HL-60/S4 treated with retinoic acid at 250 ng/mL for 4 days and 3 days (cell line): ENCODE data around the gene KASH5.

Experiments used
- in situ Hi-C: fragments of 300-500 bp; cut with MboI; formaldehyde crosslinking; loops from 2 replicates; pipeline ENCODE4 v1.7.0; 2022; ENCODE audit warnings: low sequenced_read_pairs

Gene KASH5

DNA sequence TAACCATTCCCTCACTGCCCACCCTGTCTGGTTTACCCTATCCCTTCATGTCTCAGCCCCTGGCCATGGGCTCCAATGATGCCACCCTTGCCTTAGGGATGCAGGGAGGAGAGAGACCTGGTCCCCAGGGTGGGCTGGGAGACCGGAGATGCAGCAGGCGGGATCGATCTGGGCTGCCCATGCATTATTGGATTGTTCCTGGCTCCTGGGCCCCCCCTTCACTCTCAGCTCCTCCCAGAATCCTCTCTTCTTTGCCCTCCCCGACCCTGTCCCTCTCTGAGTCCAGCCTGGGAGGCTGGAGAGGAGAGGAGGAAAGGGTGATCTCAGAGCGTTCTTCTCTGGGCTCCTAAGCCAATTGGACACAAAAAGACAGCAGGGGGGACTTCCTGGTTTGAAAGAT, 5.8 kb downstream of the KASH5 start:
- in situ Hi-C loops, result loop anchor here (5.0 kb wide), 1 partner anchor 48 kb away; the partner anchor contains the start of gene SLC17A7

DNA sequence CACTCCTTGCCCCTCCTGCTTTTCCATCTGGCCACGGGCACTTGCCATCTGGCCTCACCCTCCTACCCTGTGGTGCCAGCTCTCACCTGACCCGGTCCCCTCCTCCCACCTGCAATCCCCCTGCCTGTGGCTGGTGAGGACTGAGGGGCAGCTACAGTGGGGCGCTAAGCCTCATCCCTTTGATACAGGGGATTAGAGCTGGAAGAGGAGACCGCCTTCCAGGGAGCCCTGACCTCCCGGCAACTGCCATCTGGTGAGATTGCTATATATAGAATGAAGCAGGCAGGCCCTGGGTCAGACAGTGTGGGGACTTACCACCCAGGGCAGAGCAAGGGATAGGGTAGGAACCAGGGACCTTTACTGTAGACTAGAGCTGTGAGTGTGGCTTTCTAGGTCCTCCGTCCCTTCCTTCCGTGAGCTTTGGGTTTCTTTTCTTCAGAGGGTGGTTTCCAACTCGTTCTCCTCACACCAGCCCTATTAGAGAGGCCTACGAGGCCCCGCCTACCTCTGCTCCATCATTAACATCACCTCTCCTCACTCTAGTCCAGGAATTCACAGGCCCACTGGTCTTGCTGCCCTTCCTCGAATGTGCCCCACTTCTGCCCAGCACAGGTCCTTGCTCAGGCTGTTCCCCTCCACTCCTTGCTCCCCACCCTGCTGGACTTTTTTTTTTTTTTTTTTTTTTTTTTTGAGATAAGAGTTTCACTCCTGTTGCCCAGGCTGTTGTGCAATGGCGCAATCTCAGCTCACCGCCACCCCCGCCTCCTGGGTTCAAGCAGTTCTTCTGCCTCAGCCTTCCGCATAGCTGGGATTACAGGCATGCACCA, 7.7 kb downstream of the KASH5 start:
- in situ Hi-C loops, result no loop called here

DNA sequence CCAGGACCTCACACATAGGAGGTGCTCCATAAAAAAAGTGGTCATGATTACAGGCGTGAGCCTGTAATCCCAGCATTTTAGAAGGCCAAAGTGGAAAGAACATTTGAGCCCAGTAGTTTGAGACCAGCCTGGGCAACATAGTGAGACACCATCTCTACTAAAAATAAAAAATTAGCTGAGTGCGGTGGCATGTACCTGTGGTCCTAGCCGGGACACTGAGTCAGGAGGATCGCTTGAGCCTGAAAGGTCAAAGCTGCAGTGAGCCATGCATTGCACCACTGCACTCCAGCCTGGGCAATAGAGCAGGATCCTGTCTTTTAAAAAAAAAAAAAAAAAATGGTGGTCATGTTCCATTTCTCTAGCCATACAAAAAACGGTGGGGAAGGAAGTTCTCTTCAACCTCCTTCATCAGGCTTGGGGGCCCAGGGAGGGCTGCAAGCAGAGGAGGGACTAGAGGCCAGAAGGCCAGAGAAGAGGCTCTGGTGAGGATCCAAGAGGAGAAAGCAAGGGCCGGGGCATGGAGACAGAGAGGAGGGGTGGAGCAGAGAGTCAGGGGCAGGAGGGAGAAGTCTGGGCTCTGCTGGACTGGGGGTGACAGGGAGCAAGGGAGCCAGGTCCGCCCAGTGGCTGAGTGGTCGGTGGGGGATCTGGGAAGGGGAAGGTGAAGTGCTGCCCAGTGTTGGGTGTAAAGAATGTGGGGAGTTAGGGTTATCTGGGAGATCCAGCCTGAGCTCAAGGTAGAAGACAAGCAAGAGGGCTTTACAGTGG, 8.9 kb downstream of the KASH5 start:
- in situ Hi-C loops, result no loop called here

DNA sequence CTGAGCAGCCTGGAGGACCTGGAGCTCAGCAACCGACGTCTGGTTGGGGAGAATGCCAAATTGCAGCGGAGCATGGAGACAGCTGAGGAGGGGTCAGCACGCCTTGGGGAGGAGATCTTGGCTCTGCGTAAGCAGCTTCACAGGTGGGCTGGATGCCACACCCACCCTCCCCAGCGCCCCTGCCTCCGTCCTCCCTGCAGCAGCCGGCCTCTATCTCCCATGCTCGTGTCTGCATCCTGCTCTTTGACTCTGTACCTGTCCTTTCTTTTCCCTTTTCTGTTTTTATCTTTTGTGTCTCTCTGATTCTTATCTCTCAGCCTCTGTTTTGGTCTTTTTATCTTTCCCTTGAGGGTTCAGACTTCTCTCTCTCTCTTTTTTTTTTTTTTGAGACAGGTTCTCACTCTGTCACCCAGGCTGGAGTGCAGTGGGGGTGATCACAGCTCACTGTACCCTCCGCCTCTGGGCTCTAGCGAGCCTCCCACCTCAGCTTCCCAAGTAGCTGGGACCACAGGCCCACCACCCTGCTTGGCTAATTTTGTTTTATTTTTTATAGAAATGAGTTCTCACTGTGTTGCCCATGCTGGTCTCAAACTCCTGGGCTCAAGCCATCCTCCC, 10.1 kb downstream of the KASH5 start:
- in situ Hi-C loops, result no loop called here

DNA sequence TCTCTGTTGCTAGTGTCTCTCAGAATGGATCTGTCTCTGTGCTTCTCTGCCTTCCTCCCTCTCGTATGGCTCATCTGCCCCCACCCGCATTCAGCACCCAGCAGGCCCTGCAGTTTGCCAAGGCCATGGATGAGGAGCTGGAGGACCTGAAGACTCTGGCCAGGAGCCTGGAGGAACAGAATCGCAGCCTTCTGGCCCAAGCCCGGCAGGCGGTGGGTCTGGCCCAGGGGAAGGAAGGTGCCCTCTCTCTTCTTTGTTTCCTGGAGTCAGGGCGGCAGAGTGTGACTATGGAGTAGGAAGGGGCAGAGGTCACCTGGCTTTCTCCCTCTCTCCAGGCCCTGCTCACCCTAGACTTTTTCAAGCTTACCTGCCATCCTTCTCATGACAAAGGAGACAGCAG, 10.9 kb downstream of the KASH5 start:
- in situ Hi-C loops, result no loop called here

DNA sequence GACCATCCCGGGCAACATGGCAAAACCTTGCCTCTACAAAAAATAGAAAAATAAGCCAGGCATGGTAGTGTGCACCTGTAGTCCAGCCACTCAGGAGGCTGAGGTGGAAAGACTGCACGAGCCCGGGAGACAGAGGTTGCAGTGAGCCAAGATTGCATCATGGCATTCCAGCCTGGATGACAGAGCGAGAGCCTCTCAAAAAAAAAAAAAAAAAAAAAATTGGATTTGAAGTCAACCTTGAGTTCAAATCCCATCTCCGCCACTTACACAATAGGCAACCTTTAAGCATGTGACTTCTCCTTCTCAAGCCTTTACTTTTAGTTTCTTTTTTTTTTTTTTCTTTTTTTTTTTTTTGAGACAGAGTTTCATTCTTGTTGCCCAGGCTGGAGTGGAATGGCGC, 12.0 kb downstream of the KASH5 start:
- in situ Hi-C loops, result no loop called here

DNA sequence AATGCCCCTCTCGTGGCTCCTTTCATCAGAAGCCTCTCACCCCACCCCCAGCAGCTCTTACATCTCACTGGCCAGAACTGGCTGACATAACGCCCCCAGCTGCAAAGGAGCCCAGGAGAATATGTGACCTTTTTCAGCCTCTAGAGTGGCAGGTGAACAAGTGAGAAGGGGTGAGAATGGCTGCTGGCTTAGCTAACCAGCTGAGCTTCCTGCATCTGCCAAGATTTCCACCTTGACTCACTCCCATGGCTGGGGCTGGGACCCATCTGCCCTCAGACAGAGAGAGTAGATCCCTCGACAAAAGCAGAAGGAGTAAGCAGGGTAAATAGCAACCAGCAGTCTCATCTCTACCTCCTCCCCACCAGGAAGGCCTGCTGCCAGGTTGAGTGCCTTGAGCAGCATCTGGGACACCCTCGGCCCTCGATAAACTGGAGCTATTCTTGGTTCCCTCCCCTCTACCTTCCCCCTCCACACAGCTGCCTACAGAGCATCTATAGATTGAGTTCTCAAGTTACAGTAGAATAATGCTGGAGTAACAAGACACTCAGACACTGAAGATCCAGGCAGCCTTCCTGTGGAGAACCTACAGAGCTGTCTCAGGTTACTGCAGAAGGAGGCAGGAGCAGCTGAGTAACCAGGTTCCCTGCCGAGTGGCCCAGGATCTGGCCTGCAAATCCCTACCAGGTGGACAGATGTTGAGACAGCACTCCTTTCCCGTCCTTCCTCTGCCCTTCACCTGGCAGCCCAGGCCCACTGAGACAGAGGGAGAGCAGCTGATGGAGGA, 15.5 kb downstream of the KASH5 start:
- in situ Hi-C loops, result no loop called here

DNA sequence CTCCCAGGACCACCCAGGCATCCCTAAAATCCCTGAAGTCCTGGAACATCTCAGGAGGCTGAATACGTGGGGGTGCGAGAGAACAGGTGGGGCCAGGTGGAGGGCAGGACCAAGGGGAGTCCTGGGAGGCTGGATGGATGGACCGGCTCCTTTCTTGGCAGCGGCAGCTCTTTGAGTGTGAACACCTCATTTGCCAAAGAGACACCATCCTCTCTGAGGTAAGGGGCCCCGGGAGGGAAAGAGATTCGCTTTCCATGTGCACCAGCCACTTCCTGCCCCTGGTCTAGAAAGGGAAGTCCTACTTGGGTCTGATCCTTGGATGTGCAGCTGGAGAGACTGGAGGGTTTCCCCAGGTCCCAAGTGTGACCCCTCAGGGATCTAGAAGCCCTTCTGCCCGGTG, 19.0 kb downstream of the KASH5 start:
- in situ Hi-C loops, result no loop called here

DNA sequence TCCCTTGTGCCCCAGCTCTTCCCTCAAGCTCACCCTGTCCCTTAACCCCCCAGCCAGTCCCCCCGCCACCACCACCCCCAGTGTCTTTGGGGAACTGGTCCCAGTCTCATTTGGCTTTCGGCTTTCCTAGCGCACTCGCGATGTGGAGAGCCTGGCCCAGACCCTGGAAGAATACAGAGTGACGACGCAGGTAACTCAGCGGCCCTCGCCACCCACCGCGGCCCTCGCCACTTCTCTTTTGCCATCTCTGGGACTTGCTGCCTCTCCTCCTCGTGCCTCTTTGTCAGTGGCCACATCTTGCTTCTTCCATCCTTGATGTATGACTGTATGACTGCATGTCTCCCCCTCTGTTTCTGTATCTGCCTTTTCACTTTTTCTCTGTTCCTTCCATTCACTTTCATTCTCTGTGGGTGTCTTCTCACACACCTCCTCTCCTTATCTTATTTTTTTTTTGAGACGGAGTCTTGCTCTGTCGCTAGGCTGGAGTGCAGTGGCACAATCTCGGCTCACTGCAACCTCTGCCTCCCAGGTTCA, 19.5 kb downstream of the KASH5 start:
- in situ Hi-C loops, result no loop called here

DNA sequence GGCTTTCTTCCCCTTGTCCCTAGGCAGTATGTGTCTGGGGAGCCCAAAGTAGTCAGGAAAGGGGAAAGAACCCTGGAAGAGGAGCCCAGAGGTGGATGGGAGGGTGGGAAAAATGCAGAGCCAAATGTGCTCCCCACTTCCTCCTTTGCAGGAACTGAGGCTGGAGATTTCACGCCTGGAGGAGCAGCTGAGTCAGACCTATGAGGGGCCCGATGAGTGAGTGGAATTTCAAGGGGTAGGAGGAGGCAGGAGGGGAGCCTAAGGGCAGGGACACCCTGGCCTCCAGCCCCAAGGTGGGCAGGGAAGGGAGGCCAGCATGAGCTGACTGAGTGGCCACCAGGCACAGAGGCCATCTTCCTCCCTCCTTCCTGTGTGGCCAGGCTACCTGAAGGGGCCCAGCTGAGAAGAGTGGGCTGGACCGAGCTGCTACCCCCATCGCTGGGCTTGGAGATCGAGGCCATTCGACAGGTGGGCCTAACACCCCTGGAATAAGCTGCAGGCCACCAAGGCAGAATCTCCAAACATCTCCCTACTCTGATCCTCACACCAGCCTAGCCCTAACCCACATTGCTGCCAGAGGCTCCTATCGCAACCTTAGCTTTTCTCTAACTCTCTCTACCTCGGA, 20.9 kb downstream of the KASH5 start:
- in situ Hi-C loops, result no loop called here

DNA sequence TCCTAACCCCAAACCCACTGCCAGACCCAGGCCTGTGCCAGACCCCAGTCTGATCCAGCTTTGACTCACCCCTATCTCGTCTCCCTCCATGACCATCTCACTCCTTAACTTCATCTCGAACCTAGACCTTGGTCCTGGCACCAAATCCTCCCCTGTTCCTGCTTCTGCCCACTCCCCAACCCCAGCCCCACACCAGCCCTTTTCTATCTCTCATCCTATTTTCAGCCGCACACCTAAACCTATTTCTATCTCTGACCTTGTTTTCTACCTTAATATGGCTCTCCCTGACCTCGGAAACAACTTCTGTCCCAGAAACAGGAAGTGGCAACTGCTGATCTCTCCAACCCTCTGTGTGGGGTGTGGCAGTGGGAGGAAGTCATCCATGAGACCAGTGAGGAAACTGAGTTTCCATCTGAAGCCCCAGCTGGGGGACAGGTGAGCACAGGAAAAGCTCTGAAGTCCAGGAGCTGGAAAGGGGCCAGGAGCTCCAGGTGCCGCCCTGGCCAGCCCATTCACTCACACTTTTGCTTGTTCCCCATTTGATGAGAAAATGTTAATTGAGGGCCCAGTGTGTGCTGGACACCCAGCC, 21.5 kb downstream of the KASH5 start:
- in situ Hi-C loops, result no loop called here

DNA sequence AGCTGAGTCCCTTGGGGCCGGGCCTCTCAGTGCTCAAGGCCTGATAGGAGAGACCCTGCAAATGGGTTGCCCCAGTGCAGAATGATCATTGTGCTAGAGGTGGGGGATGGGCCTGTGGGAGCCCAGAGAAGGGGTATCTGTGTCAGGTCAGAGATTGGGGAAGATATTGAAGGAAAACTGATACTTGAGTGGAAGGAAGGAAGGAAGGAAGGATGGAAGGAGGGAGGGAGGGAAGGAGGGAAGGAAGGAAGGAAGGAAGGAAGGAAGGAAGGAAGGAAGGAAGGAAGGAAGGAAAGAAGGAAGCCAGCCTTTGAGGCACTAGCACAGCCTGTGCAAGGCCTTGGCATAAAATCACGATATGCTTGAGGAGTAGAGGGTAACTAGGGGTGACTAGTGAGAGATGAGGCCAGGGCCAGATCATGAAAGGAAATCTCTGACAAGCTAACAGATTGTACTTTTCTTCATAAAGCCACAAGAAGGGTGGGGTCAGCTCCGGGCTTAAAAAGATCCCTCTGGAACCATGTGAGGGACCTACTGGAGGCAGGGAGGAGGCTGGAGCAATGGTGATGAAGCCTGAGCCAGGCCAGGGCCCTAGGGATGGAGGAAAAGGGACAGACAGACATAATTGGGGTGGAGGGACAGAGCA, 23.8 kb downstream of the KASH5 start:
- in situ Hi-C loops, result no loop called here

DNA sequence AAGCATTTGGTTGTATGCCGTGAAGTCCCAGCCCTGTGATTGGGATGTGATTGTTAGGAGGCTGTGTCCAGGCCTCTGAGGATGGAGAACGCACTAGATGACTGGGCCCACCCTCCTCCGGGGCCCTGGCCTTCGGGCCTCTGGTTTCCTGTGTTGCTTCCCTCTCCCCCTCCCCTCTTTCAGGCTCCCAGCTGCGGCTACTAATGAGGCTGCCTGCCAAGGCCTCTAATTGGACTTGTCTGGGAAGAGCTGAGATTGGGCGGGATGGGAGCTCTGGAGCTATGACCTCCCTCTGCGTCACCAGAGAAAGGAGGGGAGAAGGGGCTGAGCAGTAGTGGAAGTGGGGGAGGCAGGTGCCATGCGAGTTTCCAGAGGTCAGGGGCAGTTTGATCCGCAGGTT, 25.3 kb downstream of the KASH5 start:
- in situ Hi-C loops, result no loop called here

DNA sequence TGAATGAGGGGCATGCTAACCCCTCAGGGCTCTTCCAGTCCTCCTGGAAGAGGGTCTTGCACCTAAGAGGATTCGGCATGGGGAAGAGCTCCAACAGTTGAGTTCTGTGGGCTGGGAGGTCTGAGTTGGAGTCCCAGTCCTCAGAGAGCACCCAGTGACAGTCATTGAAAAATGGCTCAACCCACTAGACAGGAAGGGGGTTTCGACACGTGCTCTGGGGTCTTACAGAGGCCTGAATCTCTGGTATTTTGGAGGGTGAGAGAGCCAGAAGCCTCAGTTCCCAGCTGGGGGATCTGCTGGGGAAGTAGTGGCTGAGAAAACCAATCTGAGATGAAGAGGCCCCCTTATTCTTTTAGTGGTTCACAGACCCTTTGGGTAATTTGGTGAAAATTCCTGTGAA, 26.2 kb downstream of the KASH5 start:
- in situ Hi-C loops, result no loop called here

DNA sequence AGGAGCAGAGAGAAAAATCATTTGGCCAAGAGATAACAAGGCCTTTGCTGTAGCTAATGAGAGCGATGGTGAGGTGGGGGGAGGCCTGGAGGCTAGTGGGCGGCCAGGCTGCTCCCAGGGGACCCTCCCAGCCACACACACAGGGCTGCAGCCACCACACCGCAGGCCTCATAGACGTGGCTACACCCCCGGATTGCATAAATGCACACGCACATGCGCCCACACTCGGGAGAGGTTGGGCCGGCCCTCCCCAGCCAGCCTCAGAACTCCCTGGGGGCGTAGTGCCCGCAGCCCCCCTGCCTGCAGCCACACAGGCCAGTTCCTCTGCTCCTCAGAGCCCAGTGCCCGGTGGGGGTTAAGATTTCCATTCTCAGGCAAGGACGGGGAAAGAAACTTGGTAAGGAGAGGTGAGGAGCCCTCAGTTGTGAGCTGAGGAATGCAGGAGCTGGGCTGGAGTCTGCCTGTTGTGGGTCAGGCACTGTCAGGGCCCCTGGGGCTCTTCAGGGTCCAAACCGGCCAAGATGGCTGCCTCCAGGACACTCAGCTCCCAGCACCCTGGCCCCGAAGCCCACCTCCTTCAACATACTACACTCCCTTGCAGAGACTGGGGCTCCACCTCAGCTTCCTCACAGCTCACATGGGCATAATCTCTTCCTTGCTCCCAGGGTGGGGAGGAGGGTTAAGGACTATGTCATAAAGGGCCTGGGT, 27.2 kb downstream of the KASH5 start:
- in situ Hi-C loops, result no loop called here

DNA sequence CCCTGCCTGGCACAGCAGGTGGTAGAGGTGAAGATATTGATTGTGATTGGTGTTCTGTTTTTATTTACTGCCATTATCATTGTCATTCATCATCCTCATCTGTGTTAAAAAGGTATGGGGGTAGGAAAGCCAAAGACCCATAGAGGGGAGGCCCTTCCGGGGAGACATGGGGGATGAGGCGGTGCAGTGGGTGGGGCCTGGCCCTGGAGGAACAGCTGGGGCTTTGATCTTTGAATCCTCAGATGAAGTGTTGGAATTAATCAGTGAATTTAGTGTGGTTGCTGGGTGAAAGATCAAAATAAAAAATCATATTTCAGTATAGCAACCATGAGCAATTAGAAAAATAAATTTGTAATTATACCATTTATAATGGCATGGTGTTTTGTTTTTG, 27.8 kb downstream of the KASH5 start:
- in situ Hi-C loops, result no loop called here

DNA sequence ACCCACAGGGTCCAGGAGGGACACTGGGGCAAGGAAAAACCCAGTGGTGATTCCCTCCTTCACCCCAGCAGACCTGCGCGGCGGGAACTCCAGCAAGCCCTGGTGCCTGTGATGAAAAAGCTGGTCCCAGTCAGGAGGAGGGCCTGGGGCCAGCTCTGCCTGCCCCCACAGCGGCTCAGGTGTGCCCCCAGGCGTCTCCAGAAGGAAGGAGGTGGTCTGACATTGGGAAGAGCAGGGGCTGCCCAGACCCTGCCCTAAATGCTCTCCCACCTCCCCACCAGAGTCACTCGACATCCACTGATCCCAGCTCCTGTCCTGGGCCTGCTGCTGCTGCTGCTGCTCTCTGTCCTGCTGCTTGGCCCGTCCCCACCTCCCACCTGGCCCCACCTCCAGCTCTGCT, 29.0 kb downstream of the KASH5 start:
- in situ Hi-C loops, result no loop called here

DNA sequence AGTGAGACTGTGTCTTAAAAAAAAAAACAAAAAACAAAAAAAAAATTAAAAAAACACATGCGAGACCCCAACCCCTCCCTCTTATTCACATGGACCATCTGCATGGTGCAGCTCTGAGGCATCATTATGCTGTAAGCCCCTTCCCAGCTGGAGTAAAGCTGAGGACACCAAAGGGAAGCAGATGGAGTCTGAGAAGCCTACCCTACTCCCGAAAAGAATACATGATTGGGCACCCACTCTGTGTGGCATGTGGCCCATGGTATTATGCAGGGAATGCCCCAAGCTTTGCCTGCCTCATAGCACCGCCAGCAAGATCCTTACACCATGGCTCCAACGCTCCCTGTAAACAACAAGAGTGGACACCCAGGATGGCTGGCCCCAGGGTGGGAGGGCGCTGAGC, 30.5 kb downstream of the KASH5 start:
- in situ Hi-C loops, result no loop called here

DNA sequence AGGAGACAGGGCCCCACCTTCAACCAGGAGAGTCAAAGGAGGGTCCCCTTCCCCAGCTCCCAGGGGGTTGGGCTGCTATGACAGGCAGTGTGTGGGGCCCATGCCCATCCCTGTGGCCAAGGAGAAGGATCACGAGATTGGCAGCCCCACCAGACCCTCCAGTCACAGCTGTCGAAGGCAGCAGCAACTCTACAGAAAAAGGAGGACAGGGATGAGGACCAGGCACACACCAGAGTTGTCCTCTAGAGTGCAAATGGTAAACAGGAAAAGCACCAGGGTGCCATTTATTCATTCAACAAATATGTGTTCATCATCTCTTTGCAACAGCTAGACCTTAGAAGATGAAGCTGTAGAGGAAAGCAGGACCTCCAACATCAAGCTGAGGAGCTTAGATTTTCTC, 31.1 kb downstream of the KASH5 start:
- in situ Hi-C loops, result no loop called here
